Body of pancreas (tissue), 4 donors: ENCODE measurements around the gene SCP2. TPM values are rescaled to one million over a fixed set of nuclear protein-coding genes. Genes with fewer than 3 reads are reported as not detected.

Source experiments
- ATAC-seq: fragments of 150-250 bp; one replicate; pipeline ENCODE4 v1.9.1; 2016
- DNase-seq, 4 donors: peaks; one replicate each; pipeline ENCODE4 v3.0.0-alpha.2; 2019
- H3K27ac ChIP-seq, 4 donors: fragments of 200-600 bp; sonication (generic); 1 replicate in 3 of 4; 2 replicates in 1 of 4; pipeline versions ENCODE4 v1.5.1 to v1.6.1; 2016 to 2019; ENCODE audit warnings: mild to moderate bottlenecking in 1 of 4, mixed read lengths in 1 of 4, moderate library complexity in 1 of 4
- H3K27me3 ChIP-seq, 2 donors: fragments of 200-600 bp; sonication (generic); one replicate each; pipeline ENCODE4 v1.6.0; 2016; ENCODE audit warnings: mild to moderate bottlenecking in 1 of 2
- H3K36me3 ChIP-seq, 2 donors: fragments of 200-600 bp; sonication (generic); replicated peaks in 1 of 2; 2 replicates each; pipeline ENCODE4 v1.5.1; 2016; ENCODE audit warnings: low read depth in 2 of 2; ENCODE audit not compliant: insufficient read depth in 1 of 2
- H3K4me1 ChIP-seq: fragments of 200-600 bp; sonication (generic); one replicate; pipeline ENCODE4 v1.6.0; 2016
- H3K4me3 ChIP-seq, 2 donors: fragments of 200-600 bp; sonication (generic); 1 replicate in 1 of 2; 2 replicates in 1 of 2; pipeline ENCODE4 v1.5.1; 2016 to 2019
- H3K9me3 ChIP-seq, 3 donors: fragments of 200-600 bp; sonication (generic); 1 replicate in 2 of 3; 2 replicates in 1 of 3; pipeline ENCODE4 v1.5.1; 2016
- POLR2A ChIP-seq, 3 donors: fragments of 450-650 bp; IDR thresholded peaks; one replicate each; pipeline ENCODE4 v1.6.1; 2016; ENCODE audit warnings: antibody characterized with exemption in 3 of 3, mild to moderate bottlenecking in 2 of 3
- WGBS, 2 donors: methylation state at CpG; one replicate each; pipeline ENCODE4 v1.1.5; 2017; 5-methylcytosine and 5-hydroxymethylcytosine counted together
- intact Hi-C: fragments of 100-400 bp; cut with DNase I; formaldehyde crosslinking; loops from one replicate; pipeline ENCODE4 v1.15.1; 2023
- total RNA-seq, 2 donors: library from RNA; depleted of rRNA; stranded (reverse); fragments of >200 nt; gene quantifications; one replicate each; pipeline ENCODE4 v1.1.0, GENCODE V29; 2016
- TF ChIP-seq, protein P1 (sequence below), 7 experiments: fragments of 450-650 bp in 4 of 7; fragments of 200-600 bp in 3 of 7; sonication (generic) in 3 of 7; IDR thresholded peaks; one replicate each; pipeline ENCODE4 v1.5.1; 2016 to 2019; ENCODE audit warnings: antibody characterized with exemption in 7 of 7

The SCP2 gene
- total RNA-seq, 2 donors from 2014 or later: 87.4 to 90.3 TPM

DNA sequence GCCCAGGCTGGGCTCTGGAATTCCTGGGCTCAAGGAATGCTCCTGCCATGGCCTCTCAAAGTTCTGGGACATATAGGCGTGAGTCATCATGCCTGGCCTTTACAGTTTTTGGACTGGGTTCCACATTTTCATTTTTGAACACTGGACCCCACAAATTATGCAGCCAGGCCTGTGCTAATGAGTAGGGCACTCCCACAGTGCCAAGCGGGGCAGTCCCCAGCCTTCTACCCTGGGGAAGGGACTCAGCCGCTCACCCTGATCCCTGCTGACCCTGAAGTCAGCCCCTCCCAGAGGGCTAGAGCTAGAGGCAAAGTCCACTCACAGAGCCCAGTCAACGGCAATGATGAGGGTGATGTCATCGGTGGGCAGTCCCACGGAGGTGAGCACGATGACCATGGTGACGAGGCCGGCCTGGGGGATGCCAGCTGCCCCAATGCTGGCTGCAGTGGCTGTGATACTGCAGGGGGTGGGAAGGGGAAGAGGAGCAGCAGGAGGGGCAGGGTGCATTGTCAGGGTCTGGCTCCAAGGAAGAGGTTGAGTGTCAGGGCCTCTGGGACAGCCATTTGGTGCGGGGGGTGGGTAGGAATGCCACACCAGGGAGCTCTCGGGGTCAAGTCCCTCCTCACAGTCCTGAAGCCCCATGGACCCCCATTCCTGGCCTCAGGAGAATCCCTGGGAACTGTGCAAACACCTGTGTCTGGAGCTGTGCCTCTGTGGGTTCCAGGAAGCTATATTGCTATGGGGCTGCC is 162.6 kb downstream of the SCP2 start:
- peaks cover 5% of the 10 kb centered on the region for H3K4me1 ChIP-seq
- no peak overlapping the region for H3K4me3 ChIP-seq
- H3K27ac ChIP-seq: no peak overlapping the region
- no peak for DNase-seq
- WGBS, 2 donors: 79 to 85% methylated on average over 9 to 11 of the region's 11 CpGs
- no peak for ATAC-seq
- no peak for TF ChIP-seq POLR2A (IDR thresholded peaks at IDR 0.05)
- TF ChIP-seq, protein P1, sequence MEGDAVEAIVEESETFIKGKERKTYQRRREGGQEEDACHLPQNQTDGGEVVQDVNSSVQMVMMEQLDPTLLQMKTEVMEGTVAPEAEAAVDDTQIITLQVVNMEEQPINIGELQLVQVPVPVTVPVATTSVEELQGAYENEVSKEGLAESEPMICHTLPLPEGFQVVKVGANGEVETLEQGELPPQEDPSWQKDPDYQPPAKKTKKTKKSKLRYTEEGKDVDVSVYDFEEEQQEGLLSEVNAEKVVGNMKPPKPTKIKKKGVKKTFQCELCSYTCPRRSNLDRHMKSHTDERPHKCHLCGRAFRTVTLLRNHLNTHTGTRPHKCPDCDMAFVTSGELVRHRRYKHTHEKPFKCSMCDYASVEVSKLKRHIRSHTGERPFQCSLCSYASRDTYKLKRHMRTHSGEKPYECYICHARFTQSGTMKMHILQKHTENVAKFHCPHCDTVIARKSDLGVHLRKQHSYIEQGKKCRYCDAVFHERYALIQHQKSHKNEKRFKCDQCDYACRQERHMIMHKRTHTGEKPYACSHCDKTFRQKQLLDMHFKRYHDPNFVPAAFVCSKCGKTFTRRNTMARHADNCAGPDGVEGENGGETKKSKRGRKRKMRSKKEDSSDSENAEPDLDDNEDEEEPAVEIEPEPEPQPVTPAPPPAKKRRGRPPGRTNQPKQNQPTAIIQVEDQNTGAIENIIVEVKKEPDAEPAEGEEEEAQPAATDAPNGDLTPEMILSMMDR (IDR thresholded peaks at IDR 0.05): no peak
- no peaks in the 10 kb centered on the region for H3K27me3 ChIP-seq
- no peaks in the 10 kb centered on the region for H3K36me3 ChIP-seq
- no peaks in the 10 kb centered on the region for H3K9me3 ChIP-seq
- intact Hi-C loops: no loop called here

DNA sequence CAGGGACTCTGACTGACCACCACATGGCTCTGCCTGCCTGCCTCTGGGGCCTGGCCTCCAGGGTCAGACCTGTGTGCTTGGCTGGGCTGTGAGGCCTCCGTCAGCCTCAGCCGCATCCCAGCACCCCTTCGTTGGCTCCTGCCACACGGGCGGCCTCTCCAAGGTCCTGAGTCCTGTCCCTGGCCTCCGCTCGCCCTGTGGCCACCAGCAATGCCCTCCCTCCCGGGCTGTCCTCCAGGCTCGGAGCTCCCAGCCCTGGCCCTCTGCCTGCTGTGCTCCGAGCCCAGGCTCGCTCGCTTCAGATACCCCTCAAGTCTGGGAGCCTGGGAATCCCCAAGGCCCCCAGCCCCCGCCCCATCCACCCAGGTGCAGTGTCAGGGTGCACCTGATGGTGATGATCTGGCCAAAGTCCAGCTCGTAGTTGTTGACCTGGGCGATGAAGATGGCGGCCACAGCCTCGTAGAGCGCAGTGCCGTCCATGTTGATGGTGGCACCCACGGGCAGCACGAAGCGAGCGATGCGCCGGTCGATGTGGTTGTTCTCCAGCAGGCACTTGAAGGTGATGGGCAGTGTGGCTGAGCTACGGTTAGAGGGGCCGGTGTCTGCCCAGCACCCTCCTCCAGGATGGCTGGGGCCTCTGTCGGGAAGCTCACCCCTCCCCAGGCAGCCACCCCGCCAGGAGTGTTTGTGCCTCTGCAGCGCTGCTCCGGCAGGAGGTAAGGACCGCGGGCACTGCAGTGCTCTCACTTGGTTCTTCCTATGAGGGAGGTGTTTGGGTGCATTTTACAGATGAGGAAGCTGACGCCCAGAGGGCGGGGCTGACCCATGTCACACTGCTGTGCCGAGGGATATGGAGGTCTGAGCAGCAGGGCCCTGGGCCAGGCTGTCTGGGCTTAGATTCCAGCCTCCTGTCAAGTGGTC is 163.4 kb downstream of the SCP2 start:
- DNase-seq: no peak
- no peak for ATAC-seq
- intact Hi-C loops: no loop called here
- TF ChIP-seq POLR2A (IDR thresholded peaks at IDR 0.05): no peak
- TF ChIP-seq, protein P1 (IDR thresholded peaks at IDR 0.05): no peak
- Histone ChIP-seq H3K4me1 (peaks cover 5% of the 10 kb centered on the region), H3K9me3 (no peaks in the 10 kb centered on the region), H3K27ac (no peak overlapping the region), H3K27me3 (no peaks in the 10 kb centered on the region), H3K4me3 (no peak overlapping the region), H3K36me3 (no peaks in the 10 kb centered on the region)
- WGBS, 2 donors: 81 to 89% methylated on average over 19 to 27 of the region's 37 CpGs

DNA sequence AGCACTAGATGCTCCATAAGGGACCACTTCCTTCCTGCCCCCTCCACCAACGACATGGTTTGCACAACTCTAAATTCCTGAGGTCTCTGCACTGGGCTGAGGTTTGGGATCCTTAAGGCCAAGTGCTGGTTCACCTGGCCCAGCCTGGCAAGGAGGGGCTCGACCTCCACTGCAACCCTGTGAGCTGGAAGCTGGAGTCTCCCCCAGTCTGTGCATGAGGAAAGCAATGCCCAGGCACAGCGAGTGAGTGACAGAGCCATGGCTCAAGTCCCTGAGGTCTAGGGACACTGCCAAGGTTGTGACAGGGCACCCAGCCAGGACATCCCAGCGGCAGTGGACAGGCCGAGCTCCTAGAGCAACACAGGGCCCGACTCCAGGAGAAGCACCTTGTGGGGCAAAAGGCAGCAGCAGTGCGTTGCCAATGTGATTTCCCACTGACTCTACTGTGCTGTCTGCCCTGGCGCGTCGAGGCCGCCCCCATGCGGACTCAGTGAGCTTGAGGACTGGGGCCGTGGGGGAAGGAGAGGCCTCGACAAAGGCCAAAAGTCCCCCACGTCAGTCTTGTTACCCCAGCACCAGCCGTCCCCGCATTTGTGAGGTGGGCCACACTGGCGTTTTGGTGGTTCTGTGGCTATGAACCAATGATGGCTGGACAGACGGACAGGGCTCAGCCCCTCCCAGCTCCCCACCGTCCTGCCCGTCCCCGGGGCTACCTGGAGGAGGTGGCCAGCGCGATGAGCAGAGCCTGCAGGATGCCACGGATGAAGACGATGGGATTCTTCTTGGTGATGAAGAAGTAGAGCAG is 165.0 kb downstream of the SCP2 start:
- intact Hi-C loops: no loop called here
- Histone ChIP-seq H3K9me3 (no peaks in the 10 kb centered on the region), H3K27ac (no peak overlapping the region), H3K4me1 (peaks cover 5% of the 10 kb centered on the region), H3K27me3 (no peaks in the 10 kb centered on the region), H3K4me3 (no peak overlapping the region), H3K36me3 (no peaks in the 10 kb centered on the region)
- TF ChIP-seq, protein P1 (IDR thresholded peaks at IDR 0.05): no peak
- TF ChIP-seq POLR2A (IDR thresholded peaks at IDR 0.05): no peak
- DNase-seq (peak; percentile 50 to 83 (median 68)), ATAC-seq (peak; percentile 55)
- WGBS, 2 donors: 57 to 73% methylated on average over 18 to 26 of the region's 26 CpGs

DNA sequence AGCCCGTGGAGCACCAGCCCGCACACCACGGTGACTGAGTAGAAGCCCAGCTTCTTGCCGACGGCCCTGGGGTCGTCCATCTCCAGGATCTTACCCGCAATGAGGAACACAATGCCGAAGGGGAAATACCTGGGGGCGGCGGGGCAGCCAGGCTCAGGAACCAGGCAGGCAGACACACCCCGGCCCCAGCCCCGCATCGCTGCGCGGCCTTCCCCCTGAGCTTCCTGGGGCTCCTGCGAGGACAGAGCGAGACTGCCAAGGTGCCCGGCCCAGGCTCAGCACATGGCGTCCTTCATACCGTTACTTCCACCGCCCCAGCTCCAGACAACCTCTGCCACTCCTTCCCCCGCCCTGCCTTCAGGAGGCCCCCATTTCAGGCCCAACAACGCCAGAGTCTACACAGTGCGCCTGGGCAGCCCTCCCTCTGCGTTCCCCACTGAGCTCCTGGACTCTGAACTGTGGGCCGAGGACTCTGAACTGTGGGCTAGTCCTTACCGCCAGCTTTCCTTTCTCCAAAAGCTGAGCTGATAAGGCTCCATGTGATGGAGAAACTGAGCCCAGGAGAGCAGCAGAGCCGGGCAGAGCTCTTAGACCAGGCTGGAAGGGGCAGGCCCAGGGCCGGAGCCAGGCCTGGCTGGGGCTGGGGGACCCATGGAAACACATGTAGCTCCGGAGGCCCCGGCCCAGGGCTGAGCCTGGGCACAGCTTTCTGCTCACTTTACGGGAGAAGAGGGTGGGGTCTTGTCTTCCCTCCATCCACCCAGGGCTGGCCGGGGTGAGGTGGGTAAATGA is 165.8 kb downstream of the SCP2 start:
- DNase-seq (no peak), ATAC-seq (no peak)
- intact Hi-C loops: no loop called here
- H3K4me1 ChIP-seq: peaks cover 5% of the 10 kb centered on the region
- H3K27me3 ChIP-seq: no peaks in the 10 kb centered on the region
- WGBS, 2 donors: 90 to 92% methylated on average over 21 to 32 of the region's 33 CpGs
- H3K27ac ChIP-seq: no peak overlapping the region
- TF ChIP-seq, protein P1 (IDR thresholded peaks at IDR 0.05): no peak
- no peak for TF ChIP-seq POLR2A (IDR thresholded peaks at IDR 0.05)
- no peaks in the 10 kb centered on the region for H3K9me3 ChIP-seq
- no peak overlapping the region for H3K4me3 ChIP-seq
- H3K36me3 ChIP-seq: no peaks in the 10 kb centered on the region
